HG03439 (cell line): Measurements from ENCODE around the gene MUS81.
"Not testable (repeated sequence)": the region's sequence is repeated elsewhere in the genome, so short reads cannot be mapped to it uniquely, and the experiment has no call there.

Experiments used
- ATAC-seq: cut with Tn5 transposase; IDR thresholded peaks from one replicate; pipeline ENCODE4 v1.9.1; 2021; ENCODE audit warnings: mild to moderate bottlenecking, moderate library complexity; ENCODE audit not compliant: unreplicated experiment

Gene MUS81

GRCh38 chr11:65844231-65844872, 15.9 kb upstream of the MUS81 start:
- ATAC-seq, result no peak

- ATAC-seq, result no peak
Observed at GRCh38 chr11:65847746-65848145, 12.5 kb upstream of the MUS81 start.

- ATAC-seq, result not testable (repeated sequence)
Observed at GRCh38 chr11:65848693-65849092, 11.5 kb upstream of the MUS81 start.

- no peak for ATAC-seq
Observed at GRCh38 chr11:65849366-65849765, 10.9 kb upstream of the MUS81 start.

GRCh38 chr11:65849771-65850216, 10.4 kb upstream of the MUS81 start:
- ATAC-seq, result no peak

GRCh38 chr11:65850217-65851082, 9.8 kb upstream of the MUS81 start:
- no peak for ATAC-seq

GRCh38 chr11:65851083-65851579, 9.1 kb upstream of the MUS81 start:
- ATAC-seq, result no peak

GRCh38 chr11:65851811-65852507, 8.3 kb upstream of the MUS81 start:
- no peak for ATAC-seq

GRCh38 chr11:65852508-65853245, 7.6 kb upstream of the MUS81 start:
- no peak for ATAC-seq

GRCh38 chr11:65853246-65853979, 6.8 kb upstream of the MUS81 start:
- ATAC-seq, result no peak

- no peak for ATAC-seq
Observed at GRCh38 chr11:65854161-65854592, 6.1 kb upstream of the MUS81 start.

GRCh38 chr11:65854852-65855837, 5.1 kb upstream of the MUS81 start:
- no peak for ATAC-seq

GRCh38 chr11:65855927-65856363, 4.3 kb upstream of the MUS81 start:
- no peak for ATAC-seq

GRCh38 chr11:65856689-65857499, 3.3 kb upstream of the MUS81 start:
- peak; percentile 29 for ATAC-seq

- peak; percentile 4 for ATAC-seq
Observed at GRCh38 chr11:65857500-65857852, 2.8 kb upstream of the MUS81 start.

GRCh38 chr11:65857853-65858680, 2.2 kb upstream of the MUS81 start, which contains the start of gene CFL1:
Gene CFL1, minus strand, starts transcription at chr11:65858180. Its CDS starts 81 bp downstream, at chr11:65858099.
- ATAC-seq, result peak; percentile 49

- ATAC-seq, result no peak
Observed at GRCh38 chr11:65858681-65859087, 1.5 kb upstream of the MUS81 start.
